Activated CD8-positive, alpha-beta memory T cell treated with anti-CD3 and anti-CD28 coated beads, Interleukin-2, amount 50 U/mL, for 24 hours (primary cell): ENCODE measurements around the gene SRMS.

Experiments
- DNase-seq: peaks from one replicate; pipeline ENCODE4 v3.0.0-alpha.2; 2020; ENCODE audit errors: extremely low read depth

The SRMS gene

DNA sequence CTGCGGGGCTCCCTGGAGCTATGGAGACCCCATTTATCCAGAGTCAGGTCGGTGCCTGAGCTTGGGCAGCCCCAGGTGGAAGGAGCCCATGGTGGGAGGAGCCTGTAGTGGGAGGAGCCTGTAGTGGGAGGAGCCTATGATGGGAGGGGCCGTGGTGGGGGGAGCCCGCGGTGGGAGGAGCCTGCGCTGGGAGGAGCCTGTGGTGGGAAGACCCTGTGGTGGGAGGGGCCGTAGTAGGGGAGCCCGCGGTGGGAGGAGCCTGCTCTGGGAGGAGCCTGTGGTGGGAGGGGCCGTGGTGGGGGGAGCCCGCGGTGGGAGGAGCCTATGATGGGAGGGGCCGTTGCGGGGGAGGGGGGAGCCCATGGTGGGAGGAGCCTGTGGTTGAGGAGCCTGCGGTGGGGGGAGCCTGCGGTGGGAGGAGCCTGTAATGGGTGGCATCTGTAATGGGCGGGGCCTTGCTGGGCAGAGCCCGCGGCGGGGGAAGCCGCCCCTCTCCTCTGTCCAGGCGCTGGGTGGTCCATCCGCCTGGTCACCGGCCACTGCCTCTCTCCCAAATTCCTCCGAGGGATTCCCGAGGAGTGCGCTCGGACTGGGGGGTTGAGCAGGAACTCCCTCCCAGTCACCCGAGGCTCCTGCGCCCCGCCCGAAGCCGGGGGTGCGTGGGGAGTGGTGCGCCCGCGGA is 5.8 kb upstream of the SRMS start:
- DNase-seq = peak; percentile 70

DNA sequence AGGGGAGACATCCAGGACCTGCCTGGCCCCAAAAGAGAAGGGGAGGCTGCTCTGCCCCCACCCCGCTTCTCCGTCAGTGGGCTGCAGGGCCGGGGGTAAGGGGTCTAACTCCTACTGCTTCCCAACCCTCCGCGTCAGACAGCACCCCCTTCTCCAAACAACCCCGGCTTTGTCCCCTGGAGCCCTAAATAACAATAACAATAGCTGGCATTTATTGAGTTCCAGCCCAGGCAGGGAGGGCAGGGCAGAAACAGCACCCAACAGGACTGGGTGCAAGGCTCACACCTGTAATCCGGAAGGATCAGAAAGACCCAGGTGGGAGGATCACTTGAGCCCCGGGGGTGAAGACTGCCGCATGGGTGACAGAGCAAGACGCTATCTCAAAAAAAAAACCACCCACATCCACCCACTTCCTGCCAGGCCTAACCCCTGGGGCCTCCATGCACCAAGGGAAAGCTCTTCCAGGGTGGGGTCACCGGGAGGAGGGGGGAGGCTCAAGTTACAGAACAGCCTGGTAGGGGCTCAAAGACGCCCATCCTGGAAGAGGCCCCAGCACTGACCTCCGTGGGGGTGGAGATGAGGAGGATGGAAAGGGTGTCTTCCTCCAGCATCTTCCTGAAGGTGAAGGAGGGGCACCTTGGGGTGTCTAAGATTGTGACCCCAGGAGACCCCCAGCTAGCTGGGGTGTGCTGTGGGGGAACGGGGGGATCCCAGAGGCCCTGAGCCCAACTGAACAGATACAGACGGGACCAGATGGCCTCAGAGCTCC is 5.1 kb upstream of the SRMS start:
- DNase-seq = no peak

DNA sequence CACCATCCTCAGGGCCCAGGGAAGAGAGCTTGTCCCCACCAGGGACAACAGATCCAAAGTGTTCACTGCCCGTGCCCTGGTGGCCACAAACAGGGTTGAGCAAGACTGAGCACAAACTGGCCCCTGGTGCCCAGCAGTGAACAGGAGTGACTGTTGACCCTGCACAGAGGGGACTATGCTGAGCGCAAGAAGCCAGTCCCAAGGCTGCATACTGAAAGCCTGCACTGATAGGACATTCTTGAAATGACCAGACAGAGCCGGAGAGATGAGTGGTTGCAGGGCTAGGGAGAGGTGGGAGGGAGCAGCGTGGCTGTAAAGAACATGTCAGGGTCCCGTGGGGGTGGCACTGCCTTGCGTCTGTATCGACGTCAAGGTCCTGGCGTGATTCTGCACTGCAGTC is 3.5 kb upstream of the SRMS start:
- no peak for DNase-seq

DNA sequence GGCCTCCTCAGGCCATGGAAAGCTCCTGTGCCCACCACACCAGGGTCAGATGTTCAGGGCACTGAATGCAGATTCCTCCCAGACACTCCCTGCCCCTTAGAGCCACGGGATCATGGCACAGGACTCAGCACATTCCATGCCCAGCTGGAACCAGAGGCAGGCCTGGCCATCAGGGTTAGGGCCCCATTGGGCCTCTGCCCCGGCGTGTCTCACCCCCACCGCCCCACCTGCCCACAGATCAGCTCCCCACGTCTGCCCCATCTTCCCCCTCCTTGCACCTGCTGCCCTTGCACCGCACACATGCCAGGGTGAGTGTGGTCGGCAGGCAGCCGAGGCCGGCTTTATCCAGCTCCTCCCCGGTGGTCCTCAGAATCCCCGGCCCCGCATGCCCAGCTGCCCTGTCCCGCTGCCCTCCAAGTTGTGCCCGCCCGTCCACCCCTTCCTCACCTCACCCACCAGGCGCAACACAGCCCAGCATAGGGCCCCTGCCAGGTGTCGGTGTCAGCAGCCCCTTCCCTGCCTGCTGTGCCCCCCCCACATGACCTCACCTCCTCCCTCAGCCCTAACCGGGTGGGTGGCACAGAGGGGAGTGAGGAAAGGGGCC is 2.2 kb upstream of the SRMS start:
- DNase-seq = no peak

DNA sequence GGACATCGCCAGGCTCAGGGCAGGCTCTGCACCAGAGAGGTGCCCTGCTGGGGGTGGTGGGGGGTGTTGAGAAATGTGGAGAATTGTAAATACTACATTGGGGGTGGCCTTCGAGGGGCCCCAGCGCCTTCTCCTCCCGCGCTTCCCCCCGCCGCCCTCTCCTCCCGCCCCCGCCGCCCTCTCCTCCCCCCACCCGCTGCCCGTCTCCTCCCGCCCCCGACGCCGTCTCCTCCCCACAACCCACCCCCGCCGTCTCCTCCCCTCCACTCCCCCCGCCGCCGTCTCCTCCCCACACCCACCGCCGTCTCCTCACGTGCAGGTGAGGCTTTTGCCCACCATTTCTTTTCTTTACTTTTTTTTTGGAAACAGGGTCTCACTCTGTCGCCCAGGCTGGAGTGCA is 1.5 kb upstream of the SRMS start:
- no peak for DNase-seq

DNA sequence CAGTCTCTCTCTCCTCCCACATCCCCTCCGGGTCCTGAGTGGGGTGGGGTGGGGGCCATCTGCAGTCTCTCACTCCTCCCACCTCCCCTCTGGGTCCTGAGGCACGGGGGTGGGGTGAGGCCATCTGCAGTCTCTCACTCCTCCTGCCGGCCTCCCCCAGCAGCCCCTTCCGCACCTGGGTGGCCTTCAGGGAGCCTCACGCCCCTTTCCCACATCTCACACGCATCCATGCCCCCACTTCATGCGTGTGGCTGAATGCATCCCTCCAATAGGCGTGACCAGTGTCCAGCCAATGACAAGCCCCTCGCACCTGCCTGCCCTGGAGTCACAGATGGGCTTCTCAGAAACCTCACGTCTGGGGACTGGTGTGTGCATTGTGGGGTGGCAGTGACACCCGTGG is 993 bp upstream of the SRMS start:
- DNase-seq = no peak

DNA sequence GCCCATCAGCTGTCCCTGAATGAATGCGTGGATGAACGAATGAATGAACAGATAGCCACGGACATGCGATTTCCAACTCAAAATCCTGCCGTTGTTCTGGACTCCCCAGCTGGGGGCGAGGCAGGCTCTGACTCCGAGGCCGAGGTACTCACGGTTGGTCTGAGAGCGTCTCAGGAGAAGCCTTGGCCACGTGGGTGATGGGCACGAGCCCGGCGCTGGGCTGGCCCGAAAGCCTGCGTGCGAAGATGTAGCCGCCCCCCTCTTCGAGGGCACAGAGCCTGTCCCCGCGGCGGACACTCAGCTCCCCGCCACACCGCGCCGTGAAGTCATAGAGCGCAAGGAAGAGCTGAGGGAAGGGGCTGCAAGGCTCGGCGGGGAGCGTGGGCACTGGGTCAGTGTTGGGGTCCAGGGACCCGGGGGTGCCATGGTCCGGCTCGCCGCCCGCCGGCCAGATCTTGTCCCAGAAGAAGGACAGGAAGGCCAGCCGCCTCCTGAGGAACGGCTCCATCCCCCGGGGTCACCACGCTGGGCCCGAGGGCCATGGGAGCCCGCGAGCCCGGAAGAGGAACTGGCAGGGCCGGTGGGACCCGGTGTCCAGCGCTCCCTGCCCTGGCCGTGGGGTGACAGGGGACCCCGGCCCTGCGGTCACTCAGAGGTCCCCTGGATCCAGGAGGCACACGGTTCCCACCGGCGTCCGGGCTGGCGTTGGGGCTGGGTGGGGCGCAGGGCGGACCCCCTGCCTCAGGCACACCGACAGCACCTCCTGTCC is 409 bp downstream of the SRMS start:
- no peak for DNase-seq

DNA sequence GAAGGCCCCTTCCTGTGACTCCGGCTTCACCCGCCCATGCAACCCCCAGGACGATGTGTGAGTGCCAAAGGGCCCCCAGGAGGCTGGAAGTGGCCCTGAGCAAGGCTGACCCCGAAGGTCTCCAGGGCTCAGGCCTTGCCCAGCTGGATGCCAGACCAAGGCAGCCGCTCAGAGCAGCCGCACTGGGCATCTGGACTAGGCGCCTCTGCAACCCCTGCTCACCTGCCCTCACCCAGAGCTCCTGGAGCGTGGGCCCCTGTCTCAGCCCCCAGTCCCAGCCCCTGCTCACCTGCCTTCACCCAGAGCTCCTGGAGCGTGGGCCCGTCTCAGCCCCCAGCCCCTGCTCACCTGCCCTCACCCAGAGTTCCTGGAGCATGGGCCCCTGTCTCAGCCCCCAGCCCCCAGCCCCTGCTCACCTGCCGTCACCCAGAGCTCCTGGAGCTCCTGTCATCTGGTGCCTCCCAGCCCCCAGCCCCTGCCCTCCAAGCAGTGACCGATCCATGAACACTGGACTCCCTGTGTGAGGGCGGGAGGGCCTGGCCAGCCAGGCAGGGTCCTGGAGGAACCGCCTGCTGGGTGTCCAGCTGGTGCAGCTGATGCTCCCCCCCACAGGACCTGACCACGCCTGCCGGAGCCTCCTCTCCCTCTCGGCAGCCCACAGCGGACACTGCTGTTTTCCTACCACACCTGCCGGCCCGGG is 1.1 kb downstream of the SRMS start:
- no peak for DNase-seq

DNA sequence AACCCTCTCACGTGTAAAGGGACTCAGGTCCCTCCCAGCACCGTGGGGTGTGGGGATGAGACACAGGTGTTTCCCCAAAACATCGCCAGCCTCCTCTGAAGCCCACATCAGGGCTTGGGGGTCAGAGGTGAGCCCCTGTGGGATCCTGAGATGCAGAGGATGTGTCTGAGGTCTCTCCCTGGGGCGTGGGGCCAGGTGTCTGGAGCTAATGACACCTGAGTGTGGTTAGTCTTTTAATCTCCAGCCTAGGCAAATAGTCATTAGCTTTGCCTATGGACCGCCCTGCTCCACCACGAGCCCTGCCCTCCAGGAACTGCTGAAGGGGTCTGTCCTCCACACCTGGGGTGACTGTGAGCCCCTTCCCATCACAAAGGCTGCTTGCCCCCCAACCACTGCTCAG is 1.7 kb downstream of the SRMS start:
- no peak for DNase-seq

DNA sequence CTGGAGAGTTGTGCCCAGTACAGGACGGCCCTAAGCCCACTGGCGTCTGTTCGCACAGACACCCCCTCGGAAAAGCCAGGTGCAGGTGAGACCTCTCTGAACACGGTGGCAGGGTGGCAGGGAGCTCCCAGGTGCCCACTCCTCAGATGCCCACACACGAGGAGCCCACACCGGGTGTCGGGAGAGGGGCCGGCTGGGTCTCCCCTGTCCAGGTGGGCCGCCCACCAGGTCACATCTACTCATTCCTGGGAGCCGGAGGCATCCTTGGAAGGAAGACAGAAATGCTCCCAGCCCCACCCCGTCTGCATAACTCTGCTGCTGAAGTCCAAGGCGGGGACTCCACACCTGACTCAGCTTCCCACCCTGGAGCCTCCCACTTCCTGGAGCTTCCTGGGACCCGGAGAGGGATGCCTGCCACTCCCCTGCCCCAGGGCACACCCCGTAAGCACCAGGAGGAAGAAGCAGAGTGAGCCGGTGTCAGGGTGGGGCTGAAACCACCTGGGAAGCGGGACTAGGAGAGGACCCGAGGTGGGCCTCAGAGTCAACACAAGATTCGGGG is 2.5 kb downstream of the SRMS start:
- DNase-seq = no peak

DNA sequence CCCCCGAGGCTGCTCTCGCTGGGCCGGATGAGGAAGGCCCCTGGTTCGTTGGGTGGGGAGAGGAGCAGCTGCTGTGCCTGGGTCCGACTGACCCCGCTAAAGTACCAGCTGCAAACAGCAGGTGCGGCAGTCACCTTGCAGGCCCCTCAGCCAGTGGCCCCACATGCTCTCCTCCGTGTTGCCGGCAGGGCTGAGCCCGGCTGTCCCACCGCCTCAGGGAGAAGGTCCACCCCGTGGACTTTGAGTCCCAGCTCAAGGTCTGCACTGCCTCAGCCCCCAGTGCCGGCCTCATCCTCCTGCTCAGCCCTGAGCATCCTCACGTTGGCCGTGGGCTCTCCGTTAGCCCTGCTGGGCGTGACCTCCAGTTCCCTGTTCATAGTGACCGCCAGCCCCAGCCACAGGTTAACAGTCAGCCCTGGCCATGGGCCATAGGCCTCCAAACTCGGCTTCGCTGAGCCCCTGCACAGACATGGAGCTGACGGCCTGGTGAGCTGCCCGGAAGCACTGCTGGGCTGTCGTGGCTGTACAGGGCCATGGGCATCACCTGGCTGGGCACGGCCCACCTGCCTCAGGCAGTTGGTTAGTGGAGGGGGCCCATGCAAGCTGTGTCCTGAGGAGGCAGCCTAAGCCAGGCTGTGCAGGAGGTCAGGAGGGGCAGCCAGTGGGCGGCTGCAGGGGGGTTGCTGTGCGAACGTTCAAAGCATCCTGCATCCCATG is 3.1 kb downstream of the SRMS start:
- no peak for DNase-seq

DNA sequence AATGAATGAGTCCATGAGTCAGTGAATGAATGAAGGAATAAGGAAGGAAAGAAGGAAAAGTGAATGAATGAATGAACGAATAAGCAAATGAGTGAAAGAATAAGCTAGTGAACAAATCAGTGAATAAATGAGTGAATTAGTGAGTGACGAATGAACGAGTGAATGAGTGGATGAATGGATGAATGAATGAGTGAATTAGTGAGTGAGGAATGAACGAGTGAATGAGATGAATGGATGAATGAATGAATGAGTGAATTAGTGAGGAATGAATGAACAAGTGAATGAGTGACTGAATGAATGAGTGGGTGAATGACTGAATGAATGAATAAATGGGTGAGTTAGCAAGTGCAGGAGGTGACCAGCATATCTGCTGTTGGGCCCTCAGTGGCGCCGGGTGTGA is 3.8 kb downstream of the SRMS start:
- no peak for DNase-seq

DNA sequence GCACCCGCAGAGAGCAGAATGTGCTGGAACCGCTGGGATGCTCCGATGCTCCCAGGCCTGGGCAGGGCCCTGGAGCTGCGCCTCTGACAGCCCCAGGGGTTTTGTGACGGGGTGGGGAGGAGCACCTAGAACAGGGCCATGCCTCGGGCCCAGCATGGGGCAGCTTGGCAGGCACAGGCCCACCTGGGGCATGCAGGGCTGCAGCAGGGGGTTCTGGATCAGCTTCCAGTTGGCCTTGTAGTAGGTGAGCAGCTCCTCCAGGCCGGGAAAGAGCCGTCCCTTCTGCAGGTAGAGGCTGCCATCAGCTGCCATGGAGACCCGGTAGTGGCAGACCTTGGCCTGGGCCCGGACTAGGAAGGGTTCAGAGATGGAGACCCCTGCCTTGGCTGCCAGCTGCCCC is 4.4 kb downstream of the SRMS start:
- DNase-seq = no peak

DNA sequence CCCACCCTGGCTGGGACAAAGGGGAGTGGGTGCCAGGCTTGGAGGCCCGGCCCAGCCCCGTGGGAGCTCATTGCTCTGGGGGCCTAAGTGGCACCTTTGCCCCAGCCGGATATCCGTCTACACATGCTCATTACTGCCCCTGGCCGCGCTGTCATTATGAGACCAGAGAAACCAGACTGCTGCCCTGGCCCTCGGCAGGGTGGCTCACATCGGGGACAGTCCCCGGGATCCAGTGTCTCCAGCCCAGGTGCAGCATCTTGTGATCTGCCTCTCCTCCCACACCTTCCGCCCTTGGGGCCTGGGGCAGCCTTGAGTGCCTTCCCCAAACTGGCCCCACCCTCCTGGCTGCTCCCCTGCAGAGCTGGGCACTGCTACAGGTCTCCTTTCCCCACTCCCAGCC is 4.9 kb downstream of the SRMS start:
- DNase-seq = no peak

DNA sequence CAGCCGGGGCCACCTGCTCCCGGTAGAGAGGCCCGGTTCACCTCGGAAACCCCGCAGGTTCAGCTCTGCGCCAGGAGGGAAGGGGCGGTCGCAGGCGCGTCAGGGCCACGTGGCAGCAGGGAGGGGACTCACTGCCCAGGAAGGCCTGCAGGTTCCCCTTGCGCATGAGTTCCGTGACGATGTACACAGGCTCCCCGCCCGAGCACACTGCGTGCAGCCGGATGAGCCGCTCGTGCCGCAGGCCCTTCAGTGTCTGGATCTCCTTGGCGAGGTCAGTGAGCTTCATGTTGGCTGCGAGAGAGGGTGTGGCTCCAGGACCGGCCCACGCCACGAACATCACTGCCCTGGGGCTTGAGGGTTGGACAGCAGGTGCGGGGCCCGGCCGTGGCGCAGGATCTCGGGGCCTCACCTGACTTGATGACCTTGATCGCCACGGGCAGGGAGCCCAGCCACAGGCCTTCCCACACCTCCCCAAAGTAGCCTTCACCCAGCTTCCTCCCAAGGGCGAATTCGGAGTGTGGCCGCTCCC is 5.5 kb downstream of the SRMS start:
- no peak for DNase-seq

DNA sequence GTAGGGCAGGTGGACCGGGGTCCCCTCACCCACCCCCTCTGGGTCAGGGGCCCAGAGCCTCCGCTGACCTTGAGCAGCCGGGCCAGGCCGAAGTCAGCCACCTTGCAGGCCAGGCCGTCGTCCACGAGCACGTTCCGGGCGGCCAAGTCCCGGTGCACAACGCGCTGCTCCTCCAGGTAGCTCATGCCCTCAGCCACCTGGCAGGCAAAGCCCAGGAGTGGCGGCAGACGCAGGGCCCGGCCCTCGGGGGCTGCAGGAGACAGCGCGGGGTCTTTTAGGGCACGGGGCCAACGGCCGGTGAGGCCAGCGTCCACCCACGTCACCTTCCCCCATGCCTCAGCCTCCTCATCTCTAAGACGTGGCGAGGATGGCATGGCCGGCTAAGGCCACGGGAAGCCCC is 6.2 kb downstream of the SRMS start:
- no peak for DNase-seq

DNA sequence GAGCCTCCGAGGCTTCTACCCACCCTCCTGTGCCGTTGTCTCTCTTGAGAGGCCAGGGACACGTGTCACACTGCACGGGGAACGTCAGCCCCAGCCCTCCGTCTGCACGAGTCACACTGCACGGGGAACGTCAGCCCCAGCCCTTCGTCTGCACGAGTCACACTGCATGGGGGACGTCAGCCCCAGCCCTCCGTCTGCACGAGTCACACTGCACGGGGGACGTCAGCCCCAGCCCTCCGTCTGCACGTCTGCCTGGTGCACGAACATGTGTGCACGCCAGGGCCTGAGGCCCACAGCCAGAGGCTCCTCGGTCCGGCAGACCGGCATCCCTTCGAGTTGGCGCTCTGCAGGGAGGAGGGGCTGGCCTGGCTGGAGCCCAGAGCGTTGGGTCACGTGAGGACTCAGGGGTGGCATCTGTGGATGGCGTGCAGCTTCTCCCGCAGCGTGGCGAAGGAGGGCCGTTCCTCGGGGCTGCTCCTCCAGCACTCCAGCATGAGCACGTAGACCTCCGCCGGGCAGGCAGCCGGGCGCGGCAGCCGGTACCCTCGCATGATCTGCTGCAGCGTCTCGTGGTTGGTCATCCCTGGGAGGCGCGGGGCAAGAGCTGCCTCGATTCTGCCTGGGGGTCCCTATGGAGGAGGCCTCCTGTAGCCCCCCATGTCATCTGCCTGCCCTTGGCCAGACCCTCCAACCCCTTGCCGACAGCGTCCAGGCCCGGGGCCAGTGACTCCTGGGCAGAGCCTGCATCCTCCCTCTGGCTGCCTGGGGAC is 6.9 kb downstream of the SRMS start:
- DNase-seq = no peak

DNA sequence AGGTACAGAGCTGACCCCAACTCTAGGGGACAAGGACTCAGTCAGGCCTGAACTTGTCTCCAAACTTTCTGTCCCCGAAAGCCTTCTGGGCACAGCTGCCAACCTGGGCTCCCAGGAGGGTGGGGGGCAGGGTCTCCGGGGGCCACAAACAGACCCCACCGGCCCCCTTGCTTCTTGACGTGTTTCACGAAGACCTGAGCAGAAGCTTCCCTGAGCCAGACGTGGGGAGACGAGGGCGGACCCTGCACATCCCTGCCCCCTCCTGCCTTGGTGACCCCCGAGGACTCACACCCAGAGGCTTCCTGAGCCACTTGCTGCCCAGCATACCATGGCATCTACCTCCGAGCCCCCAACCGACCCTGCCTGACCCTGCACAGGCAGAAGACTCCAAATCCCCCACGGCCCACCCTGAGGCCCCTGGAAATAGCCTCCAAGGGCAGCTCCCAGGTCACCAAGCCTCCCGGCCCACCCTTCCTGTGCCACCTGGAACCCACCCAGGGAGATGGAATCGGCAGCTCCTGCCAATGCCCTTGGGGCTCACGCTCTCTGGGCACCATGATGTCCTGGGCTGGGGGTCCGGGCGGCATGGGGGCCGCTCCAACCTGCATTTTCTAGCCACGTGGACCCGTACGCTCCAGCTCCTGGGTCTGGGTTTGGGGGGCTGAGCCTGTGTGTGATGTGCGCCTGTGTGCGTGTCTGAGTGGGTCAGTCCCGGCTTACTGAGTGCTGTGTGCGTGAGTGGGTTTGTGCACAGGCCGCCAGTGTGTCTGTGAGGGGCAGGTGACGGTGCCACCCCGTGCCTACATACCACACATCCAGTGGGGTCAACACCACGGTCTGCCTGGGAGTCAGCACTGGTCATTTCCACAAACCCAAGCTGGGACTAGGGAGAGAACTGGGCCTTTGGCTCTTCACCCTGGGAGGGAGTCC is 7.8 kb downstream of the SRMS start:
- no peak for DNase-seq

DNA sequence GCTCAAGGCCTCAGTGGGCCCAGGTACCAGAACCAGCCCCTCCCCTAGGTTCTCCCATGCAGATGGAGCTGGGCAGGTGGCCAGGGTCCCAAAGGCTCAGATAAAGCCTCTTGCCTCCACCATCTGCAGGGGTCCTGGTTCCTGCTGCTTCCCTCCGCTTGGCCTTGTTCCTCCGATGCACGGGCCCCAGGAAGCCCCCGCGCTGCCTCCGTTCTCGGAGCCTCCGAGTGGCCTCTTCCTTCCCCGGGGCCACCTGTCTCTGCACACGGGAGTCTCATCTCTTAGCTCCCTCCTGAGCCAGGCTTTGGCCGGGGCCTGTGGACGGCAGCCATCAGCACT is 8.5 kb downstream of the SRMS start:
- no peak for DNase-seq
